ENCODE data around the gene CDH12.
"Not testable (repeated sequence)": the region's sequence is repeated elsewhere in the genome, so short reads cannot be mapped to it uniquely, and the experiment has no call there.

CDH12 gene

DNA sequence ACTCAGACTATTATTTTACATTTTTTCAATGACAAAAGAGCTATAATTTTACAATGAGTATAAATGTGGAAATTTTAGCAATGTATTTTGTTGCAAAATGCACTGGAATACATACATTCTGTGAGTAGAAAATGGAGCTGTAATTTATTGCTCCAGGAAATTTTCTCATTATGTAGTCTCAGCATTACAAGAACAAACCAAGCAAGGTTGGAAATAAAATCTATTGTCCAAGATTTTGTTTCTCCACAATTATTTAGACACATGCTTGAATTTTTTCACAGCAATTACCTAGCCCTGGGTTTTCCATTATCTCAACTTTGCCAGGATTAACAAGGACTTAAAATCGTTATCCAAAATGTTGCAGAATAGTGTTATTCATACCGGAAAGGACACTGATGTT lies 820.1 kb downstream of the CDH12 start:
- DNase-seq (ENCODE audit: low read depth in 1 of 2, low spot score in 1 of 2), result no peak
- no peak overlapping the region for H3K27ac ChIP-seq (replicated peaks)
- TF ChIP-seq POLR2AphosphoS5 (IDR thresholded peaks at IDR 0.05; ENCODE audit: low read depth), result no peak
- TF ChIP-seq, protein P1, sequence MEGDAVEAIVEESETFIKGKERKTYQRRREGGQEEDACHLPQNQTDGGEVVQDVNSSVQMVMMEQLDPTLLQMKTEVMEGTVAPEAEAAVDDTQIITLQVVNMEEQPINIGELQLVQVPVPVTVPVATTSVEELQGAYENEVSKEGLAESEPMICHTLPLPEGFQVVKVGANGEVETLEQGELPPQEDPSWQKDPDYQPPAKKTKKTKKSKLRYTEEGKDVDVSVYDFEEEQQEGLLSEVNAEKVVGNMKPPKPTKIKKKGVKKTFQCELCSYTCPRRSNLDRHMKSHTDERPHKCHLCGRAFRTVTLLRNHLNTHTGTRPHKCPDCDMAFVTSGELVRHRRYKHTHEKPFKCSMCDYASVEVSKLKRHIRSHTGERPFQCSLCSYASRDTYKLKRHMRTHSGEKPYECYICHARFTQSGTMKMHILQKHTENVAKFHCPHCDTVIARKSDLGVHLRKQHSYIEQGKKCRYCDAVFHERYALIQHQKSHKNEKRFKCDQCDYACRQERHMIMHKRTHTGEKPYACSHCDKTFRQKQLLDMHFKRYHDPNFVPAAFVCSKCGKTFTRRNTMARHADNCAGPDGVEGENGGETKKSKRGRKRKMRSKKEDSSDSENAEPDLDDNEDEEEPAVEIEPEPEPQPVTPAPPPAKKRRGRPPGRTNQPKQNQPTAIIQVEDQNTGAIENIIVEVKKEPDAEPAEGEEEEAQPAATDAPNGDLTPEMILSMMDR (IDR thresholded peaks at IDR 0.05; ENCODE audit: insufficient read depth, low read length), result no peak
- no peak for TF ChIP-seq GABPA (IDR thresholded peaks at IDR 0.05; ENCODE audit: low read depth)
- TF ChIP-seq, protein P2, sequence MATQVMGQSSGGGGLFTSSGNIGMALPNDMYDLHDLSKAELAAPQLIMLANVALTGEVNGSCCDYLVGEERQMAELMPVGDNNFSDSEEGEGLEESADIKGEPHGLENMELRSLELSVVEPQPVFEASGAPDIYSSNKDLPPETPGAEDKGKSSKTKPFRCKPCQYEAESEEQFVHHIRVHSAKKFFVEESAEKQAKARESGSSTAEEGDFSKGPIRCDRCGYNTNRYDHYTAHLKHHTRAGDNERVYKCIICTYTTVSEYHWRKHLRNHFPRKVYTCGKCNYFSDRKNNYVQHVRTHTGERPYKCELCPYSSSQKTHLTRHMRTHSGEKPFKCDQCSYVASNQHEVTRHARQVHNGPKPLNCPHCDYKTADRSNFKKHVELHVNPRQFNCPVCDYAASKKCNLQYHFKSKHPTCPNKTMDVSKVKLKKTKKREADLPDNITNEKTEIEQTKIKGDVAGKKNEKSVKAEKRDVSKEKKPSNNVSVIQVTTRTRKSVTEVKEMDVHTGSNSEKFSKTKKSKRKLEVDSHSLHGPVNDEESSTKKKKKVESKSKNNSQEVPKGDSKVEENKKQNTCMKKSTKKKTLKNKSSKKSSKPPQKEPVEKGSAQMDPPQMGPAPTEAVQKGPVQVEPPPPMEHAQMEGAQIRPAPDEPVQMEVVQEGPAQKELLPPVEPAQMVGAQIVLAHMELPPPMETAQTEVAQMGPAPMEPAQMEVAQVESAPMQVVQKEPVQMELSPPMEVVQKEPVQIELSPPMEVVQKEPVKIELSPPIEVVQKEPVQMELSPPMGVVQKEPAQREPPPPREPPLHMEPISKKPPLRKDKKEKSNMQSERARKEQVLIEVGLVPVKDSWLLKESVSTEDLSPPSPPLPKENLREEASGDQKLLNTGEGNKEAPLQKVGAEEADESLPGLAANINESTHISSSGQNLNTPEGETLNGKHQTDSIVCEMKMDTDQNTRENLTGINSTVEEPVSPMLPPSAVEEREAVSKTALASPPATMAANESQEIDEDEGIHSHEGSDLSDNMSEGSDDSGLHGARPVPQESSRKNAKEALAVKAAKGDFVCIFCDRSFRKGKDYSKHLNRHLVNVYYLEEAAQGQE (IDR thresholded peaks at IDR 0.05; ENCODE audit: insufficient replicate concordance, low read depth), result no peak
- TF ChIP-seq SPI1 (IDR thresholded peaks at IDR 0.05; ENCODE audit: borderline replicate concordance, low read depth), result no peak
- H3K4me3 ChIP-seq (replicated peaks; ENCODE audit: insufficient read depth, low read length), result no peak overlapping the region
- no peaks in the 10 kb centered on the region for H3K27me3 ChIP-seq (ENCODE audit: insufficient read depth, poor library complexity, severe bottlenecking)

DNA sequence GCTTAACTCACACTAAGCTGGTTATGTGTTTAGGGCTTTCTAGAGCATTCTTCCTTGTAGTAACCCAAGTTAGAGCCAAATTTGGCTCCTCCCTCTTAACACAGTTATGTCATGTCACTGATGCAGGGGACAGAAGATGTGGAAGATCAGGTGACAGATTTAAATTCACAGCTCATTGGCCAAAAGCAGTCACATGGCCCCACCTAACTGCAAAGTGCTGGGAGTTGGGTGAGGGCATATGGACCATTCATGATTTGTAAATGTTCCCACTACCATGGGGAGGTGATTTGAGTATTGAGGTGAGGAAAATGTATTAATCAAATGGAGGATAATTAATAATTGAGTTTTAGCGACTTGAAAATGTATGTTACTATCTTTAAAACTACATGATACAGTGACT lies 829.4 kb downstream of the CDH12 start:
- no peaks in the 10 kb centered on the region for H3K27me3 ChIP-seq (ENCODE audit: insufficient read depth, poor library complexity, severe bottlenecking)
- no peak overlapping the region for H3K4me3 ChIP-seq (replicated peaks; ENCODE audit: insufficient read depth, low read length)
- no peak for DNase-seq (ENCODE audit: low read depth in 1 of 2, low spot score in 1 of 2)
- TF ChIP-seq GABPA (IDR thresholded peaks at IDR 0.05; ENCODE audit: low read depth), result no peak
- no peak for TF ChIP-seq SPI1 (IDR thresholded peaks at IDR 0.05; ENCODE audit: borderline replicate concordance, low read depth)
- TF ChIP-seq, protein P1 (IDR thresholded peaks at IDR 0.05; ENCODE audit: insufficient read depth, low read length), result no peak
- no peak for TF ChIP-seq POLR2AphosphoS5 (IDR thresholded peaks at IDR 0.05; ENCODE audit: low read depth)
- TF ChIP-seq, protein P2 (IDR thresholded peaks at IDR 0.05; ENCODE audit: insufficient replicate concordance, low read depth), result no peak
- no peak overlapping the region for H3K27ac ChIP-seq (replicated peaks)

DNA sequence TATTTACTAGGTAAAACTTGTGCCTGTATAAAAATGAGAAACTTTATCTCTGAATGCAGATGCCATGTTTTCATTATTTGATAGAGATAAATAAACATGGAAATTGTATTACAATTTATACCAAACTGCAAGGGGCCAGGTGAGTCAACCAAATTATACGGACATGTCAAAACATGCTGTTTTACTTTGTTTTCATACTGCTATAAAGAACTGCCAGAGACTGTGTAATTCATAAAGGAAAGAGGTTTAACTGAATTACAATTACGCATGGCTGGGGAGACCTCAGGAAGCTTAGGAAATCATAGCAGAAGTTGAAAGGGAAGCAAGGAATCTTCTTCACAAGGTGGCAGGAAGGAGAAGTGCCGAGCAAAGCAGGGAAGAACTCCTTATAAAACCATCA lies 840.3 kb downstream of the CDH12 start:
- not testable (repeated sequence) for H3K4me3 ChIP-seq (replicated peaks; ENCODE audit: insufficient read depth, low read length); DNase-seq (ENCODE audit: low read depth in 1 of 2, low spot score in 1 of 2); H3K27ac ChIP-seq (replicated peaks); H3K27me3 ChIP-seq (ENCODE audit: insufficient read depth, poor library complexity, severe bottlenecking)

DNA sequence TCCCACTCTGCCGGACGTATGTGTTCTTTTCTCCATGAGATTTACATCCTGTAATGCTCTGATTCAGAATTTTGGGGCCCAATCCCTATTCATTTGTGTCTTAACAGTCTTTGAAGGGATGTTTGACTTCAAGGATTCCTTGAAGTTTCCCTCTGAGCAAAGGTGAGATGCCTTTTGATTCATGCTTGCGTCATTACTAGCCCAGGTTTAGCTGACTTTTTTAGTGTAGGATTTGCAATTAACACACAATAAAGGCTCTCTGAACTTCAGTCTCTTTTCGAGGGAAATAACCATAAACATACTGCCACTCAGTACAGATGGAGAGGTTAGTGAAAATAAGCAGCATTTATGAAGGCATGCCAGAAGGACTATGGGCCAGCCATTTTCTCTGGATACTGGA lies 842.3 kb downstream of the CDH12 start:
- not testable (repeated sequence) for DNase-seq (ENCODE audit: low read depth in 1 of 2, low spot score in 1 of 2); H3K4me3 ChIP-seq (replicated peaks; ENCODE audit: insufficient read depth, low read length); H3K27ac ChIP-seq (replicated peaks); H3K27me3 ChIP-seq (ENCODE audit: insufficient read depth, poor library complexity, severe bottlenecking)

DNA sequence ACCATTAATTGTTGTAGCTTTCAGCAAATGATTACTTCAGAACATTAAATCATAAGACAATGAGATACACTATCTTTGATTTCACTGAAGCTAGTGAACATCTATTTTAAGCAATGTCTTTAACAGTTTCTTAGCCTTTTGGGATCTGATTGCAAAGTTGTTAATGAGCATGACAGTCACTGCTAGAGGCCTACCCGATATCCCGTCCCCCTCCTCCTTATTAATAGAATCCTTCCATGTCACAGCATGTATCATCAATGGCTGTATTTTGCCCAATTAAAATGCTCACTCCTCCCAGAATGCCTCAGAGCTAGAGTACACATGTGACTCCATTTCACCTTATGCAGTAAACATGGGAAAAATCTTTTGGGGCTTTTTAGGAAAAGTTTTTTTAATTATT lies 852.0 kb downstream of the CDH12 start:
- H3K4me3 ChIP-seq (replicated peaks; ENCODE audit: insufficient read depth, low read length); H3K27me3 ChIP-seq (ENCODE audit: insufficient read depth, poor library complexity, severe bottlenecking); DNase-seq (ENCODE audit: low read depth in 1 of 2, low spot score in 1 of 2); H3K27ac ChIP-seq (replicated peaks): not testable (repeated sequence)

DNA sequence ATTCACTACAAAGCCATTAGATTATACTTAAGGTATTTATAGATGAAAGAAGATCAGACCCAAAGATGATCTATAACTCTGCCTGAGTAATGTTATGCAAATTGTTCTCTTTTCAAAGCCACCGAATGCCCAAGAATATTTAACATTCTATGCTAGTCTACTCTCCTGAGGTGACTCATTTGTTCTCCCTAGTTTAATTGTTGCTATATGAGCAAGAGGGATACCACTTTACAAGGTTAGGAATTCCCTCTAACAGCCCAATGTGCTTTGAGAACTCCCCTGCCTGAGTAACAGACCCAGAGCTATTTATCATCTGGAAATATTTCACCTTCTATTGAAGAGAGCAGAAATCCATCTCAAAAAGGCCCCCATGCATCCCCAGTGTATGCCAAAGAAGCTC lies 867.3 kb downstream of the CDH12 start:
- H3K4me3 ChIP-seq (replicated peaks; ENCODE audit: insufficient read depth, low read length); DNase-seq (ENCODE audit: low read depth in 1 of 2, low spot score in 1 of 2); H3K27me3 ChIP-seq (ENCODE audit: insufficient read depth, poor library complexity, severe bottlenecking); H3K27ac ChIP-seq (replicated peaks): not testable (repeated sequence)

DNA sequence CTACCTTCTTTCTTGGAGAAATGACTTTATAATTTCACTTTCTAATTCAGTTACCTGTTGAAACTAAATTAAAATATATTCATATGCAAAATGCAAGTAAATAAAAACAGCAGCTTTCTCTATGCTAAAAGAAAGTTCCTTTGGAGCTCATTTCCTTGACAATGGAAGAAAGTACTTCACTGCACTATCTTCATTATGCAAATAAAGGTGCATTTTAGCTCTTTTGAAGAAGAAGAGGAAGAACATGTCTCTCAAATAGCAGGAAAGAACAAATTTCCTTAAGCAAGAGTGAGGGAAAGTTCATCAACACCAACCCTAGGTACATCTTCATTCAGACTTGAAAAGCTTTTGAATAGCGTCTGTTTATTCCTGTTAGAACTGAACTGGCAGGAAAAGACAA lies 901.6 kb downstream of the CDH12 start:
- not testable (repeated sequence) for H3K27ac ChIP-seq (replicated peaks); DNase-seq (ENCODE audit: low read depth in 1 of 2, low spot score in 1 of 2); H3K4me3 ChIP-seq (replicated peaks; ENCODE audit: insufficient read depth, low read length); H3K27me3 ChIP-seq (ENCODE audit: insufficient read depth, poor library complexity, severe bottlenecking)
